K562 (cell line): ENCODE measurements around the gene CCP110.

ENCODE experiments used
- E2F6 ChIP-seq, 2 experiments: IDR thresholded peaks; 2 replicates each; pipeline ENCODE4 v1.6.1; 2011; ENCODE audit warnings: borderline replicate concordance in 1 of 2, control low read depth in 1 of 2, low read depth in 1 of 2, low read length in 1 of 2, mild to moderate bottlenecking in 1 of 2, mixed read lengths in 1 of 2, moderate library complexity in 1 of 2; ENCODE audit not compliant: insufficient read depth in 1 of 2, insufficient read length in 1 of 2, poor library complexity in 1 of 2, severe bottlenecking in 1 of 2; ENCODE audit errors: extremely low read depth in 1 of 2
- EZH2 ChIP-seq: IDR thresholded peaks from 2 replicates; pipeline ENCODE4 v1.6.1; 2012; ENCODE audit warnings: low read depth, mild to moderate bottlenecking, inconsistent platforms, low read length, borderline replicate concordance
- HIVEP1 ChIP-seq: fragments of 250-450 bp; sonication (Bioruptor Pico); IDR thresholded peaks from 2 replicates; pipeline ENCODE4 v1.4.0; 2020; ENCODE audit warnings: mild to moderate bottlenecking
- MTA3 ChIP-seq: fragments of 450-650 bp; formaldehyde crosslinking; IDR thresholded peaks from 2 replicates; pipeline ENCODE4 v1.6.1; 2017; ENCODE audit warnings: mild to moderate bottlenecking, borderline replicate concordance
- NR2F6 ChIP-seq: fragments of 450-650 bp; formaldehyde crosslinking; IDR thresholded peaks from 2 replicates; pipeline ENCODE4 v1.4.0; 2020; ENCODE audit warnings: mild to moderate bottlenecking
- TBL1XR1 ChIP-seq, 2 experiments: IDR thresholded peaks; 2 replicates each; pipeline ENCODE4 v1.6.1; 2012; ENCODE audit warnings: improper control_type of control experiment in 2 of 2, low read length in 2 of 2, mild to moderate bottlenecking in 1 of 2
- XRCC4 ChIP-seq: IDR thresholded peaks from one replicate; pipeline ENCODE4 v1.6.1; 2011; ENCODE audit not compliant: insufficient read depth, insufficient read length; ENCODE audit errors: extremely low read depth
- TF ChIP-seq, protein P1 (sequence below): fragments of 250-450 bp; sonication (Bioruptor Pico); IDR thresholded peaks from 2 replicates; pipeline ENCODE4 v1.4.0; 2020; ENCODE audit warnings: mild to moderate bottlenecking, moderate library complexity

- TF ChIP-seq TBL1XR1 (IDR thresholded peaks at IDR 0.05; ENCODE audit: low read length in 2 of 2) (no peak), NR2F6 (CRISPR knock-in tag) (no peak), E2F6 (IDR thresholded peaks at IDR 0.05; ENCODE audit: borderline replicate concordance in 1 of 2, extremely low read depth in 1 of 2, insufficient read depth in 1 of 2, insufficient read length in 1 of 2, low read depth in 1 of 2, low read length in 1 of 2, poor library complexity in 1 of 2, severe bottlenecking in 1 of 2) (no peak), MTA3 (no peak), XRCC4 (no peak), EZH2 (no peak), HIVEP1 (CRISPR knock-in tag) (no peak)
- TF ChIP-seq, protein P1, sequence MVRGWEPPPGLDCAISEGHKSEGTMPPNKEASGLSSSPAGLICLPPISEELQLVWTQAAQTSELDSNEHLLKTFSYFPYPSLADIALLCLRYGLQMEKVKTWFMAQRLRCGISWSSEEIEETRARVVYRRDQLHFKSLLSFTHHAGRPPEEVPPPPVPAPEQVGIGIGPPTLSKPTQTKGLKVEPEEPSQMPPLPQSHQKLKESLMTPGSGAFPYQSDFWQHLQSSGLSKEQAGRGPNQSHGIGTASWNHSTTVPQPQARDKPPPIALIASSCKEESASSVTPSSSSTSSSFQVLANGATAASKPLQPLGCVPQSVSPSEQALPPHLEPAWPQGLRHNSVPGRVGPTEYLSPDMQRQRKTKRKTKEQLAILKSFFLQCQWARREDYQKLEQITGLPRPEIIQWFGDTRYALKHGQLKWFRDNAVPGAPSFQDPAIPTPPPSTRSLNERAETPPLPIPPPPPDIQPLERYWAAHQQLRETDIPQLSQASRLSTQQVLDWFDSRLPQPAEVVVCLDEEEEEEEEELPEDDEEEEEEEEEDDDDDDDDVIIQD (CRISPR knock-in tag): no peak
Measured at GRCh38 chr16:19507867-19508266, 15.9 kb upstream of the CCP110 start.
